Measurements from ENCODE around the gene ASCL5. TPM values are rescaled to one million over a fixed set of nuclear protein-coding genes. Genes with fewer than 3 reads are reported as not detected.

ASCL5 gene
- total RNA-seq, 4 donors from 2014 or later = not detected

GRCh38 chr1:201123866-201124265, 3.1 kb downstream of the ASCL5 start:
- Histone ChIP-seq H3K4me1 (peaks cover 0 to 36% (median 0%) of the 10 kb centered on the region in 3 donors), H3K36me3 (no peaks in the 10 kb centered on the region), H3K4me3 (no peak overlapping the region), H3K27ac (no peak overlapping the region), H3K9me3 (no peaks in the 10 kb centered on the region), H3K27me3 (peaks cover 48% of the 10 kb centered on the region)
- no peak for ATAC-seq
- WGBS, 2 donors (ENCODE audit: low coverage in 1 of 2) = 90 to 100% methylated on average over 1 of the region's 1 CpG
- no peak for TF ChIP-seq CTCF (IDR thresholded peaks at IDR 0.05)
- no peak for TF ChIP-seq POLR2A (IDR thresholded peaks at IDR 0.05)

- Histone ChIP-seq H3K4me3 (no peak overlapping the region), H3K27ac (no peak overlapping the region), H3K27me3 (peaks cover 48% of the 10 kb centered on the region), H3K4me1 (peaks cover 0 to 36% (median 0%) of the 10 kb centered on the region in 3 donors), H3K36me3 (no peaks in the 10 kb centered on the region), H3K9me3 (no peaks in the 10 kb centered on the region)
- no peak for ATAC-seq
- WGBS, 2 donors (ENCODE audit: low coverage in 1 of 2) = 87 to 90% methylated on average over 2 to 3 of the region's 10 CpGs
- TF ChIP-seq POLR2AphosphoS5 (IDR thresholded peaks at IDR 0.05) (no peak), POLR2A (IDR thresholded peaks at IDR 0.05) (no peak), EP300 (IDR thresholded peaks at IDR 0.05) (no peak), CTCF (IDR thresholded peaks at IDR 0.05) (no peak)
Measured at GRCh38 chr1:201122321-201122957, 4.5 kb downstream of the ASCL5 start.

GRCh38 chr1:201119206-201120197, 7.5 kb downstream of the ASCL5 start:
- WGBS, 2 donors (ENCODE audit: low coverage in 1 of 2) = 32 to 45% methylated on average over 9 to 14 of the region's 14 CpGs
- no peak overlapping the region for H3K4me3 ChIP-seq
- no peaks in the 10 kb centered on the region for H3K9me3 ChIP-seq
- peaks cover 47% of the 10 kb centered on the region for H3K27me3 ChIP-seq
- no peak overlapping the region for H3K27ac ChIP-seq
- H3K4me1 ChIP-seq = peaks cover 0 to 25% (median 0%) of the 10 kb centered on the region in 3 donors
- ATAC-seq = no peak
- TF ChIP-seq POLR2A (IDR thresholded peaks at IDR 0.05) = no peak
- TF ChIP-seq EP300 (IDR thresholded peaks at IDR 0.05) = no peak
- TF ChIP-seq CTCF (IDR thresholded peaks at IDR 0.05) = peak in 3 of 4 experiments; percentile 26 to 48 (median 30)
- TF ChIP-seq POLR2AphosphoS5 (IDR thresholded peaks at IDR 0.05) = no peak
- H3K36me3 ChIP-seq = no peaks in the 10 kb centered on the region

GRCh38 chr1:201116091-201116490, 10.9 kb downstream of the ASCL5 start:
- H3K9me3 ChIP-seq = no peaks in the 10 kb centered on the region
- no peaks in the 10 kb centered on the region for H3K36me3 ChIP-seq
- no peak for TF ChIP-seq EP300 (IDR thresholded peaks at IDR 0.05)
- TF ChIP-seq POLR2A (IDR thresholded peaks at IDR 0.05) = no peak
- no peak for TF ChIP-seq CTCF (IDR thresholded peaks at IDR 0.05)
- TF ChIP-seq POLR2AphosphoS5 (IDR thresholded peaks at IDR 0.05) = no peak
- no peak for ATAC-seq
- peaks cover 19% of the 10 kb centered on the region for H3K27me3 ChIP-seq
- WGBS, 2 donors (ENCODE audit: low coverage in 1 of 2) = 89 to 94% methylated on average over 2 of the region's 2 CpGs
- H3K27ac ChIP-seq = no peak overlapping the region
- no peak overlapping the region for H3K4me3 ChIP-seq
- H3K4me1 ChIP-seq = peaks cover 0 to 32% (median 0%) of the 10 kb centered on the region in 3 donors
